Activated CD4-positive, alpha-beta T cell treated with anti-CD3 and anti-CD28 coated beads for 1 hour (primary cell): ENCODE data around the gene RABGGTA.
"Not testable (repeated sequence)": the region's sequence is repeated elsewhere in the genome, so short reads cannot be mapped to it uniquely, and the experiment has no call there.

Source experiments
- DNase-seq: peaks from one replicate; pipeline ENCODE4 v3.0.0-alpha.2; 2020

RABGGTA gene

GRCh38 chr14:24238123-24238522 is 33.3 kb downstream of the RABGGTA start:
- DNase-seq: no peak

- no peak for DNase-seq
These were observed 33.9 kb downstream of the RABGGTA start for GRCh38 chr14:24237463-24237955.

DNA sequence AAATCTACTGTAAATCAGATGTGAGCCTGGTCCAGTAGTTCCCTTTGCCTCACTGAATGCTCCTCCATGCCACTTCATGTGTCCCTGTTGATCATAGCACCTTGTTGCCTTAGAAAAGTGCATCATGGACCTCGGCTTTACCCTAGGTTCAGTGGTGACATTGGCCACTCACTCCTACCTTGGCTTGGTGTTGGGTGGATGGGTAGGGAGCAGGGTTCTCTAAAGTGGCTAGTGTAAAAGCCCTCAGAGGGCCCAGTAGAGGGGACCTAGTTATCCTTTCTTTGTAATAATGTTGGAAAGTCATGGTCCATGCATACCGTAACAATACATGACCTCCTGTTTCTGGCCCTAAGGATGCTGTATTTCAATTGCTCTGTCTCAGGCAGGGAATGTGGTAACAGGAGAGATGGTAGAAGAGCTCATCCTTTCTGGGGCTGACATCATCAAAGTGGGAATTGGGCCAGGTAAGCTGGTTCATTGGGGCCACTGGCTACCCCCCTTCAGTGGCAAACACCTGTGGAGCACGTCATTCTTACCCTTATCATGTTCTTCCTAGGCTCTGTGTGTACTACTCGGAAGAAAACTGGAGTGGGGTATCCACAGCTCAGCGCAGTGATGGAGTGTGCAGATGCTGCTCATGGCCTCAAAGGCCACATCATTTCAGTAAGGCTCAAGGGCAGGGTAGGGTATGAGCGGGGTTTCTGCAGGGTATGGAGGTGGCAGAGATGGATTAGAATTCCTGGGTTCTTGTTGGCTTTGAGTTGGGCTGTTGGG is 34.5 kb downstream of the RABGGTA start:
- DNase-seq: no peak

DNA sequence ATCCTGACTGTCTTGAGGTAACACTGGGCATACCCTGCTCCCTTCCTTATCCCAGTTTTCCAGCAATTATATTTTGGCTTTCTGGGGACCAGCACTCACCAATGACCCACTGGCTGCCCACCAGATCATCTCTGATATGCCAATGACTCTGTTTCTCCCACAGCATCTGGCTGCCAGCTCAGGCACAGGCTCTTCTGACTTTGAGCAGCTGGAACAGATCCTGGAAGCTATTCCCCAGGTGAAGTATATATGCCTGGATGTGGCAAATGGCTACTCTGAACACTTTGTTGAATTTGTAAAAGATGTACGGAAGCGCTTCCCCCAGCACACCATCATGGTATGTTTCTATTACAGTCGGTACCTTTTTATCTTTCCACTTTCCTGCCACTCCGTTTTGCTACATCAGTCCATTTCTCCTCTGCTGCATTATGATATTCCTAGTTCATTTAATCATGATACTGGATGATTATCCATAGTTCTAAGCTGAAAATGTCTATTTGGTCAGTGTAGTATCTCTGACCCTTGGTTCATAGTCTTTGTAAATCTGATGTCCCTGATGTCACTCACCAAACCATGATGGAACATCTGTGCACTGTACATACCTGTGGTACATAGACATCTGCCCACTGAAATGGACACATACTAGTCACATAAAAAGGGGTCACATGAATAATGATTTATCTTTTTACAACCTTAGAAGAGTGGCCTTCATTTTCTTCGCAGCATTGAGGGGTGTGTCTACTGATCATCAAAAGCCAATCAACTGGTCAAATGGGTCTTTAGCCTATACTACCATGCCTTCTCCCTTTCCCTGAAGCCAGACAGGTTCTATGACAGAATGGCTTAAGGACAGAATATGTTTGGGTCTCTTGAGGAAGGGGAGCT is 35.4 kb downstream of the RABGGTA start:
- no peak for DNase-seq

GRCh38 chr14:24234095-24235005 is 37.0 kb downstream of the RABGGTA start:
- DNase-seq: no peak

- no peak for DNase-seq
These were observed 37.9 kb downstream of the RABGGTA start for GRCh38 chr14:24233538-24233866.

DNA sequence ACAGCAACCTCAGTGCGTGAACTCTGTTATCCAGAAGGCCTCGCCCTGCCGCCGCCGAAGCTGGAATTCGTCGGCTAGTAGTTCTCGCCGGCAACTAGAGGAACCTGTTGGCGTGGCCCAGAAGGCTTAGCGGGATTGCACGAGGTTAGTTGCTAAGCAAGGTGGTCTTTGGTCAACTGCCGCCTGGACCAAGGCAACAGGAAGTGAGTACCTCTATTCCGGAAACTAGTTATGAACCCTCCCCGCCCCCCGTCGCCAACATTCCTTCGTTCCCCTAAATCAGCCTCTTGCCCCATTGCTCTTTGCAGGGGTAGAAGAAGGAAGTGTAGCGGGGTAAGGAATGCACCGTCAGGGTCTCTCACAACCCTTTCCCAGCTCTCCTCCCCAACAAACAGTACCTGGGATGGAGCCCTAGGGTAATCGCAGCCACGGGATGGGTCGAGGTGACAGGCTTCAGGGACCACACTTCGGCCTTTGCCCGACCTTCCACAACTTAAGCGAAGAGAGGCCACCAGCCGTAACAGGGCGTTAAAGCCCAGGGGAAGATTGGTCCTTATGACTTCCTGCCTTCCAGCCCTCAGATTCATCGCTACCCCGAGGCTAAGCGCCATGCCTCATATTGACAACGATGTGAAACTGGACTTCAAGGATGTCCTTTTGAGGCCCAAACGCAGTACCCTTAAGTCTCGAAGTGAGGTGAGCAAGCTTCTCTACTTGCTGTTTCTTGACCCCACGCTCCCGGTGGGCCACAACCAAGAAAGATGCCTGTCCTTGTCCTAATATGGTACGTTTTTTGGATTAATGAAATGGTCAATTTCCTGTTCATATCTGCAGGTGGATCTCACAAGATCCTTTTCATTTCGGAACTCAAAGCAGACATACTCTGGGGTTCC is 38.5 kb downstream of the RABGGTA start, which contains the start of gene GMPR2:
Gene GMPR2, plus strand, starts transcription at position 285 of the 893 bp plus-strand sequence. Its CDS starts 325 bp downstream, at position 610.
- DNase-seq: no peak

DNA sequence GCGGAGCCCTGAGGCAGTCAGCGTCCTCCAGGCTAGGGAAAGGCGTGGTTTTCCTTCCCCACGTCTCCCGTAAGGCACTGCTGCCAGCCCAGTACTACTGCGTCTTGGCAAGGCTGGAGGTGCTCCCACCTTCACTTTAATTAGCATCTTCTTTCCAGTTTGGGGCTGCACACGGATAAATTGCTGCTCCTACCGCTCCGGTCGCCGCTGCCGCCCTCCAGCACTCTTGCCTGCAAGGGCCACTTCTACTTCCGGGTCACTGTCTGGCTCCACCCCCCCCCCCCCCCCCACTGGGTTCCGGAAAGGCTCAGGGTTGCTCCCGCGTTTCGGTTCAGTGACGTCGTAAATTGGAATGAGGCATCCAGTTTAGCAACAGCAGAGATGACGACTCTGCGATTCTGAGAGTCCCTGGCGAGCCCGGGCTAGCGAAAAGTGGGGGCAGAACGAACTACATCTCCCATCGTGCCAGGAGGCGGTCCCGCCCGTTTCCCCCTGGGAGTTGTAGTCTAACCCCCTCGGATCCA is 39.2 kb downstream of the RABGGTA start, which contains the start of gene NEDD8:
Gene NEDD8, minus strand, starts transcription at position 247 of the 524 bp plus-strand sequence. Its CDS starts 100 bp downstream, at position 147.
- DNase-seq: peak; percentile 83

- no peak for DNase-seq
These were observed 39.9 kb downstream of the RABGGTA start for GRCh38 chr14:24231263-24232120.

- no peak for DNase-seq
These were observed 42.5 kb downstream of the RABGGTA start for GRCh38 chr14:24228902-24229301.

GRCh38 chr14:24226473-24226872 is 44.9 kb downstream of the RABGGTA start:
- no peak for DNase-seq

DNA sequence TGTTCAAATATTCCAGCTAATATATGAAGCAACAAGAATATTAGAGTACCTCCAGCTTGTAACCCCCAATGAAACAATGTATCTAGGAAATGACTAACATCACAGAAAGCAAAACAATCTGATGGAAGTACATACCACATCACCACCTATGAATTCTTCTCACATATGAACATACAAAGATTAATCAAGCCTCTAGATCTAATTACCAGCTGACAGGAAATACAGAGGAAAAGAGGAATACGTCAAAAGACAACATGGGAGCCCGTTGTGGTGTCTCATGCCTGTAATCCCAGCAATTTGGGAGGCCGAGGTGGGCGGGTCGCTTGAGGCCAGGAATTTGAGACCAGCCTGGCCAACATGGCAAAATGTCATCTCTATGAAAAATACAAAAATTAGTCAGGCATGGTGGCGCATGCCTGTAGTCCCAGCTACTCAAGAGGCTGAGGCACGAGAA is 46.8 kb downstream of the RABGGTA start:
- DNase-seq: no peak

DNA sequence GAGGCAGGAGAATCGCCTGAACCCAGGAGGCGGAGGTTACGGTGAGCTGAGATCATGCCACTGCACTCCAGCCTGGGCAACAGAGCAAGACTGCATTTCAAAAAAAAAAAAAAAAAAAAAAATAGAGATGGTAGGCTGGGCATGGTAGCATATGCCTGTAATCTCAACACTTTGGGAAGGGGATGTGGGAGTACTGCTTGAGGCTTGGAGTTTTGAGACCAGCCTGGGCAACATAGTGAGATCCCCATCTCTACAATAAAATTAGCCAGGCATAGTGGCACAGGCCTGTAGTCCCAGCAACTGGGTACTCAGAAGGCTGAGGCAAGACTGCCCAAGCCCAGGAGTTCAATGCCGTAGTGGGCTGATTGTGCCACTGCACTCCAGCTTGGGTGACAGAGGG is 48.4 kb downstream of the RABGGTA start:
- DNase-seq: not testable (repeated sequence)

GRCh38 chr14:24219521-24219920 is 51.9 kb downstream of the RABGGTA start:
- DNase-seq: no peak

DNA sequence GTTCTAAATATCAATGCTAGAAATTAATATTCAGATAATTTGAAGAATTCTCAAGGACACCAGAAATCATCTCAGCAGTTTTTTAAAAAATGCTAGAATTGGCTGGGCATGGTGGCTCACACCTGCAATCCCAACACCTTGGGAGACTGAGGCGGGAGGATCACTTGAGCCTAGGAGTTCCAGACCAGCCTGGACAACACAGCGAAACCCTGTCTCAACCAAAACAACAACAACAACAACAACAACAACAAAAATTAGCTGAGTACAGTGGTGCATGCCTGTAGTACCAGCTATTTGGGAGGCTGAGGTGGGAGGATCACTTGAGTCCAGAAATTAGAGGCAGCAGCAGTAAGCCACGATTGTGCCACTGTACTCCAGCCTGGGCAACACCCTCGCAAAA is 52.3 kb downstream of the RABGGTA start:
- DNase-seq: no peak

- DNase-seq: not testable (repeated sequence)
These were observed 54.5 kb downstream of the RABGGTA start for GRCh38 chr14:24216876-24217275.

DNA sequence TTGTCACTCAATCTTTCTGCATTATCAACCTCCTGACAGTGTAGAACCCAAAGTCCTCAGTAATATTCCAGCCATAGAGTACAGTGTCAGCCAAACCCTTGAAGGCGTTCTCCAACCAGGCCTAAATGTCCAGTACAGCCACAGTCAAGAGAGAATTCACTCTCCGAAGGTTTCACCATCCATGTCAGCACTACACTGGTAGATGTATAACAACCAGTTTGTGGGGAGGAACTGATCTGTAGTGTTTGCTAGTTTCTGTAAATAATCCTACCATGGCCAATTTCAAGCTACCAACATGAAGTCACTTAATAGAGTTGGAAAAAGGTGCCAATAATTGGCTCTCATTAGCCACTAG is 55.1 kb downstream of the RABGGTA start:
- no peak for DNase-seq
